CD4-positive, alpha-beta T cell (primary cell): Measurements from ENCODE around the gene NOS1. TPM values are rescaled to one million over a fixed set of nuclear protein-coding genes. Genes with fewer than 3 reads are reported as not detected.

Experiments
- ATAC-seq: fragments of 200-7000 bp; cut with Tn5 transposase; one replicate; pipeline ENCODE4 v1.10.0; 2022; ENCODE audit warnings: mild to moderate bottlenecking; ENCODE audit not compliant: poor library complexity
- CTCF ChIA-PET: fragments of 350-600 bp; sonication (Branson Sonifier 250); formaldehyde crosslinking; loops from one replicate; lab custom pipeline; 2021; ENCODE audit warnings: antibody characterized with exemption, inconsistent platforms; lab: Charles Lee
- POLR2A ChIA-PET: fragments of 350-600 bp; sonication (Branson Sonifier 250); formaldehyde crosslinking; loops from one replicate; lab custom pipeline; 2021; ENCODE audit warnings: antibody characterized with exemption, inconsistent platforms; lab: Charles Lee
- DNase-seq, 14 experiments: peaks; one replicate each; pipeline ENCODE4 v3.0.0-alpha.2; 2013 to 2020; ENCODE audit warnings: mixed read lengths in 2 of 14
- H3K27ac ChIP-seq, 2 donors: one replicate each; pipeline versions ENCODE4 v1.5.1 to v1.7.0; 2013; ENCODE audit warnings: low read length in 2 of 2, low read depth in 1 of 2, mild to moderate bottlenecking in 1 of 2
- H3K27me3 ChIP-seq, 2 experiments: 1 replicate in 1 of 2; 2 replicates in 1 of 2; pipeline versions ENCODE4 v1.6.1 to v1.7.0; 2013; ENCODE audit warnings: low read length in 2 of 2, control low read depth in 1 of 2, mild to moderate bottlenecking in 1 of 2, moderate library complexity in 1 of 2; ENCODE audit not compliant: insufficient read depth in 2 of 2, control insufficient read depth in 1 of 2
- H3K36me3 ChIP-seq: one replicate; pipeline ENCODE4 v1.6.1; 2013; ENCODE audit warnings: low read length, control low read depth; ENCODE audit not compliant: insufficient read depth
- H3K4me1 ChIP-seq: one replicate; pipeline ENCODE4 v1.6.1; 2013; ENCODE audit warnings: low read length, control low read depth; ENCODE audit not compliant: insufficient read depth
- H3K4me3 ChIP-seq: one replicate; pipeline ENCODE4 v1.5.1; 2013; ENCODE audit warnings: mild to moderate bottlenecking, low read length, moderate library complexity
- H3K9me3 ChIP-seq, 2 experiments: 1 replicate in 1 of 2; 2 replicates in 1 of 2; pipeline versions ENCODE4 v1.6.1 to v1.7.0; 2013; ENCODE audit warnings: low read length in 2 of 2, mild to moderate bottlenecking in 2 of 2, control low read depth in 1 of 2, moderate library complexity in 1 of 2; ENCODE audit not compliant: control insufficient read depth in 1 of 2, insufficient read depth in 1 of 2
- H3K27ac Mint-ChIP-seq: one replicate; pipeline ENCODE4 v1.8.0; 2020; ENCODE audit warnings: mixed read lengths
- H3K27me3 Mint-ChIP-seq: one replicate; pipeline ENCODE4 v1.8.0; 2021; ENCODE audit warnings: mixed read lengths
- H3K36me3 Mint-ChIP-seq: one replicate; pipeline ENCODE4 v1.8.0; 2021; ENCODE audit warnings: low read depth, mixed read lengths
- H3K4me1 Mint-ChIP-seq: one replicate; pipeline ENCODE4 v1.8.0; 2021; ENCODE audit warnings: low read depth, mixed read lengths
- H3K4me3 Mint-ChIP-seq: one replicate; pipeline ENCODE4 v1.8.0; 2020; ENCODE audit warnings: mild to moderate bottlenecking, mixed read lengths
- H3K9me3 Mint-ChIP-seq: one replicate; pipeline ENCODE4 v1.8.0; 2020; ENCODE audit warnings: mixed read lengths
- intact Hi-C, 2 experiments: fragments of 100-400 bp; cut with DNase I in 1 of 2; cut with micrococcal nuclease in 1 of 2; formaldehyde crosslinking; loops; one replicate each; pipeline versions ENCODE4 v1.15.1 to v1.9.0; 2023 to 2025; cut with DNase I, micrococcal nuclease
- total RNA-seq, 174 experiments: library from RNA in 2 of 174; stranded (reverse) in 2 of 174; gene quantifications; one replicate each; pipeline ENCODE4 v1.2.3 and lab custom pipeline; 2021 to 2026
- TF ChIP-seq, protein P1 (sequence below): fragments of 200-600 bp; IDR thresholded peaks from one replicate; pipeline ENCODE4 v1.8.0; 2022; ENCODE audit warnings: antibody characterized with exemption, mild to moderate bottlenecking

The NOS1 gene
- total RNA-seq, 2 experiments from 2014 or later = not detected

DNA sequence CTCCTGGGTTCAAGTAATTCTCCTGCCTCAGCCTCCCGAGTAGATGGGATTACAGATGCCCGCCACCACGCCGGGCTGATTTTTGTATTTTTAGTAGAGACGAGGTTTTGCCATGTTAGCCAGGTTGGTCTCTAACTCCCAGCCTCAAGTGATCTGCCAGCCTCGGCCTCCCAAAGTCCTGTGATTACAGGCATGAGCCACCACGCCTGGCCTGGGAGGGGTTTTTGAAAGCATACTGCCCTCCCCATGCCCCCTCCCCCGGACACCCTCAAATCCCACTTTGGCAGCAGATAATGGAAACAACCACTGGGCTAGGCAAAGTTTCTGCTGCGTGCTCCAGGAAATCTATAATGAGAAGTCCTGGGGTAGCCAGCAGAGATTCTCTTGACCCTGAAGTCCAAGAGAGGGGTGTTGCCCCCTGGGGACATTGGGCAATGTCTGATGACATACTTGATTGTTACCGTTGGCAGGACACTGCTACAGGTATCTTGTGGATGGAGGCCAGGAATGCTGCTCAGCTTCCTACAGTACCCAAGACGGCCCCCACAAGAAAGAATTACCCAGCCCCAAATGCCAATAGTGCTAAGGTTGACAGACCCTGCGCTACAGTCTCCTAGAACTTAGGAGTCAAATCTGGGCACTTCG lies 152.5 kb downstream of the NOS1 start:
- Histone ChIP-seq H3K27ac (no peak overlapping the region), H3K9me3 (no peaks in the 10 kb centered on the region), H3K4me3 (no peak overlapping the region), H3K36me3 (no peaks in the 10 kb centered on the region), H3K4me1 (no peaks in the 10 kb centered on the region), H3K27me3 (no peaks in the 10 kb centered on the region)
- ChIA-PET POLR2A (no interaction called here), CTCF (interaction anchor here (1.1 kb wide), 1 partner anchor 13 kb away, joined by 3 read pairs; no protein-coding TSS in a partner anchor)
- Mint-ChIP-seq H3K9me3 (no peaks in the 10 kb centered on the region), H3K27ac (no peak overlapping the region), H3K4me1 (no peaks in the 10 kb centered on the region), H3K4me3 (no peak overlapping the region), H3K36me3 (no peaks in the 10 kb centered on the region), H3K27me3 (peaks cover 38% of the 10 kb centered on the region)
- DNase-seq (no peak), ATAC-seq (no peak)
- intact Hi-C loops = no loop called here
- TF ChIP-seq, protein P1, sequence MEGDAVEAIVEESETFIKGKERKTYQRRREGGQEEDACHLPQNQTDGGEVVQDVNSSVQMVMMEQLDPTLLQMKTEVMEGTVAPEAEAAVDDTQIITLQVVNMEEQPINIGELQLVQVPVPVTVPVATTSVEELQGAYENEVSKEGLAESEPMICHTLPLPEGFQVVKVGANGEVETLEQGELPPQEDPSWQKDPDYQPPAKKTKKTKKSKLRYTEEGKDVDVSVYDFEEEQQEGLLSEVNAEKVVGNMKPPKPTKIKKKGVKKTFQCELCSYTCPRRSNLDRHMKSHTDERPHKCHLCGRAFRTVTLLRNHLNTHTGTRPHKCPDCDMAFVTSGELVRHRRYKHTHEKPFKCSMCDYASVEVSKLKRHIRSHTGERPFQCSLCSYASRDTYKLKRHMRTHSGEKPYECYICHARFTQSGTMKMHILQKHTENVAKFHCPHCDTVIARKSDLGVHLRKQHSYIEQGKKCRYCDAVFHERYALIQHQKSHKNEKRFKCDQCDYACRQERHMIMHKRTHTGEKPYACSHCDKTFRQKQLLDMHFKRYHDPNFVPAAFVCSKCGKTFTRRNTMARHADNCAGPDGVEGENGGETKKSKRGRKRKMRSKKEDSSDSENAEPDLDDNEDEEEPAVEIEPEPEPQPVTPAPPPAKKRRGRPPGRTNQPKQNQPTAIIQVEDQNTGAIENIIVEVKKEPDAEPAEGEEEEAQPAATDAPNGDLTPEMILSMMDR = no peak

DNA sequence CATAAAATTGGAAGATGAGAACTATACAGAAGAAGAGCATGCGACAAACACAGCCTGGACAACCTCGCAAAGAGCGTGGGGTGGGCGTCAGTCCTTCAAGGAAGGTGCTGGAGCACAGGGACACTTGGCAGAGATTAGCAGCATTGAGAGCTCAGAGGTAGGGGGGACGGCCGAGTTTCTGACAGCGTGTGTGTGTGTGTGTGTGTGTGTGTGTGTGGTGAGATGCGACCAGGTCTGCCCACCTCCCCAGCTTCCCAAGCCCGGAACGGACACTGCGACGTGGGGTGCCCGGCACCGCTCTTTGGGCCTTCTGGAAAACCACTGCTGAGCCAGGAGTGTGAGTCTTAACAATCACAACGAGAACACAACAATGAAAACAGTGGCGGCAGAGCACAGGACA lies 153.2 kb downstream of the NOS1 start:
- no peak overlapping the region for H3K4me3 Mint-ChIP-seq
- no peaks in the 10 kb centered on the region for H3K4me1 ChIP-seq
- H3K27me3 Mint-ChIP-seq = peaks cover 38% of the 10 kb centered on the region
- TF ChIP-seq, protein P1 = no peak
- DNase-seq = no peak
- H3K9me3 ChIP-seq = no peaks in the 10 kb centered on the region
- ATAC-seq = no peak
- POLR2A ChIA-PET = no interaction called here
- H3K4me1 Mint-ChIP-seq = no peaks in the 10 kb centered on the region
- no peak overlapping the region for H3K27ac Mint-ChIP-seq
- H3K9me3 Mint-ChIP-seq = no peaks in the 10 kb centered on the region
- H3K4me3 ChIP-seq = no peak overlapping the region
- CTCF ChIA-PET = no interaction called here
- no peaks in the 10 kb centered on the region for H3K36me3 Mint-ChIP-seq
- intact Hi-C loops = no loop called here
- H3K36me3 ChIP-seq = no peaks in the 10 kb centered on the region
- H3K27ac ChIP-seq = no peak overlapping the region
- H3K27me3 ChIP-seq = no peaks in the 10 kb centered on the region

DNA sequence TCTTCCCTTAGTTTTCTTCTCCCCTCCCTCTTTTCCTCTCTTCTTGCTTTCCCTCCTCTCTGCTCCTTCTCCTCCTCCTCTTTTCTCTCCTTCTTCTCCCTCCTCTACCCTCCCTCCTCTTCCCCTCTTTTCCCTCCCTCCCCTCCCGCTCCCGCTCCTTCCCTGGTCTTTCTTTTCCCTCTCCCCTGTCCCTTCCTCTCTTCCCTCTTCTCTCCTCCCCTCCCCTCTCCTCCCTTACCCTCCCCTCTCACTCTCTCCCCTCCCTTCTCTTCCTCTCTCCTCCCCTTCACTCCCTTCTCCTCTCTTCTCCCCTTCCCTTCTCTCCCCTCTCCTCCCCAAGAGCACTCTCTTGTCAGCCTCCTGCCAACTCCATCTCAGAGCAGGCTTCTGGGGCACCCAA lies 153.8 kb downstream of the NOS1 start:
- intact Hi-C loops = no loop called here
- Histone ChIP-seq H3K4me3 (no peak overlapping the region), H3K27ac (no peak overlapping the region), H3K9me3 (no peaks in the 10 kb centered on the region), H3K27me3 (no peaks in the 10 kb centered on the region), H3K4me1 (no peaks in the 10 kb centered on the region), H3K36me3 (no peaks in the 10 kb centered on the region)
- H3K9me3 Mint-ChIP-seq = no peaks in the 10 kb centered on the region
- H3K27ac Mint-ChIP-seq = no peak overlapping the region
- TF ChIP-seq, protein P1 = no peak
- no peaks in the 10 kb centered on the region for H3K4me1 Mint-ChIP-seq
- peaks cover 37% of the 10 kb centered on the region for H3K27me3 Mint-ChIP-seq
- DNase-seq = no peak
- no peak overlapping the region for H3K4me3 Mint-ChIP-seq
- ChIA-PET POLR2A (no interaction called here), CTCF (no interaction called here)
- ATAC-seq = no peak
- no peaks in the 10 kb centered on the region for H3K36me3 Mint-ChIP-seq
